Mesenchymal stem cell (in vitro differentiated cells and primary cell): ENCODE data around the gene RAMACL.

ENCODE experiments used
- DNase-seq: peaks from one replicate; pipeline ENCODE4 v3.0.0-alpha.2; 2013
- H2AFZ ChIP-seq: one replicate; pipeline ENCODE4 v1.6.1; 2013; ENCODE audit warnings: low read depth, mild to moderate bottlenecking, control low read depth, inconsistent platforms, low read length, moderate library complexity
- H2AK5ac ChIP-seq: 2 replicates; pipeline ENCODE4 v1.6.1; 2013; ENCODE audit warnings: low read length, moderate library complexity, mild to moderate bottlenecking, inconsistent platforms; ENCODE audit not compliant: severe bottlenecking
- H2BK120ac ChIP-seq: one replicate; pipeline ENCODE4 v1.6.1; 2013; ENCODE audit warnings: low read depth, mild to moderate bottlenecking, inconsistent platforms, low read length, moderate library complexity
- H2BK12ac ChIP-seq, 2 experiments: one replicate each; pipeline ENCODE4 v1.6.1; 2013; ENCODE audit warnings: inconsistent platforms in 2 of 2, low read length in 2 of 2, mild to moderate bottlenecking in 2 of 2, moderate library complexity in 2 of 2, control low read depth in 1 of 2
- H2BK15ac ChIP-seq: one replicate; pipeline ENCODE4 v1.6.1; 2013; ENCODE audit warnings: mild to moderate bottlenecking, low read depth, inconsistent platforms; ENCODE audit not compliant: poor library complexity, severe bottlenecking
- H2BK5ac ChIP-seq: 2 replicates; pipeline ENCODE4 v1.6.1; 2013; ENCODE audit warnings: low read depth, mild to moderate bottlenecking, low read length, control low read depth, inconsistent platforms; ENCODE audit not compliant: poor library complexity, severe bottlenecking
- H3K14ac ChIP-seq, 2 experiments: one replicate each; pipeline ENCODE4 v1.6.1; 2013; ENCODE audit warnings: inconsistent platforms in 2 of 2, low read length in 2 of 2, control low read depth in 1 of 2, mild to moderate bottlenecking in 1 of 2, moderate library complexity in 1 of 2
- H3K18ac ChIP-seq, 2 experiments: one replicate each; pipeline ENCODE4 v1.6.1; 2013; ENCODE audit warnings: inconsistent platforms in 2 of 2, low read length in 2 of 2, control low read depth in 1 of 2, low read depth in 1 of 2, mild to moderate bottlenecking in 1 of 2
- H3K23ac ChIP-seq, 2 experiments: one replicate each; pipeline ENCODE4 v1.6.1; 2013; ENCODE audit warnings: inconsistent platforms in 2 of 2, low read length in 2 of 2, mild to moderate bottlenecking in 2 of 2, moderate library complexity in 2 of 2, control low read depth in 1 of 2
- H3K27ac ChIP-seq: 2 replicates; pipeline ENCODE4 v1.5.1; 2013; ENCODE audit warnings: mild to moderate bottlenecking, moderate library complexity, low read length, control low read depth, inconsistent platforms; ENCODE audit not compliant: poor library complexity, severe bottlenecking
- H3K27me3 ChIP-seq, 2 experiments: 2 replicates each; pipeline versions ENCODE4 v1.6.1 to v1.7.0; 2013; ENCODE audit warnings: low read length in 2 of 2, mild to moderate bottlenecking in 2 of 2, moderate library complexity in 2 of 2, control low read depth in 1 of 2, inconsistent platforms in 1 of 2; ENCODE audit not compliant: control insufficient read depth in 1 of 2, insufficient read depth in 1 of 2
- H3K36me3 ChIP-seq, 2 experiments: 2 replicates each; pipeline versions ENCODE4 v1.6.1 to v1.7.0; 2013; ENCODE audit warnings: low read length in 2 of 2, control low read depth in 1 of 2, inconsistent platforms in 1 of 2, low read depth in 1 of 2, mild to moderate bottlenecking in 1 of 2; ENCODE audit not compliant: insufficient read depth in 2 of 2, control insufficient read depth in 1 of 2
- H3K4ac ChIP-seq, 2 experiments: one replicate each; pipeline ENCODE4 v1.6.1; 2013; ENCODE audit warnings: inconsistent platforms in 2 of 2, low read length in 2 of 2, mild to moderate bottlenecking in 2 of 2, moderate library complexity in 2 of 2, control low read depth in 1 of 2, low read depth in 1 of 2
- H3K4me1 ChIP-seq: 2 replicates; pipeline ENCODE4 v1.6.1; 2013; ENCODE audit warnings: low read depth, low read length, control low read depth; ENCODE audit not compliant: control insufficient read depth, insufficient read depth
- H3K4me2 ChIP-seq: 2 replicates; pipeline ENCODE4 v1.6.1; 2013; ENCODE audit warnings: low read length, mild to moderate bottlenecking, inconsistent platforms; ENCODE audit not compliant: poor library complexity, severe bottlenecking
- H3K4me3 ChIP-seq, 2 experiments: 2 replicates each; pipeline versions ENCODE4 v1.5.1 to v1.7.0; 2013; ENCODE audit warnings: low read length in 2 of 2, mild to moderate bottlenecking in 2 of 2, control low read depth in 1 of 2, low read depth in 1 of 2; ENCODE audit not compliant: insufficient read depth in 1 of 2
- H3K79me1 ChIP-seq: replicated peaks from 2 replicates; pipeline ENCODE4 v1.6.1; 2013; ENCODE audit warnings: mild to moderate bottlenecking, control low read depth, low read length, inconsistent platforms; ENCODE audit not compliant: poor library complexity, severe bottlenecking
- H3K9ac ChIP-seq: 2 replicates; pipeline ENCODE4 v1.7.0; 2013; ENCODE audit warnings: mild to moderate bottlenecking, low read length, moderate library complexity
- H3K9me3 ChIP-seq: 2 replicates; pipeline ENCODE4 v1.7.0; 2013; ENCODE audit warnings: mild to moderate bottlenecking, low read length; ENCODE audit not compliant: control insufficient read depth
- H4K8ac ChIP-seq: one replicate; pipeline ENCODE4 v1.6.1; 2013; ENCODE audit warnings: inconsistent platforms, mild to moderate bottlenecking, low read length, moderate library complexity
- H4K91ac ChIP-seq: one replicate; pipeline ENCODE4 v1.6.1; 2013; ENCODE audit warnings: mild to moderate bottlenecking, low read length, inconsistent platforms
- WGBS: methylation state at CpG from one replicate; pipeline ENCODE4 v1.1.7; 2013; ENCODE audit warnings: mixed read lengths; 5-methylcytosine and 5-hydroxymethylcytosine counted together

Gene RAMACL

DNA sequence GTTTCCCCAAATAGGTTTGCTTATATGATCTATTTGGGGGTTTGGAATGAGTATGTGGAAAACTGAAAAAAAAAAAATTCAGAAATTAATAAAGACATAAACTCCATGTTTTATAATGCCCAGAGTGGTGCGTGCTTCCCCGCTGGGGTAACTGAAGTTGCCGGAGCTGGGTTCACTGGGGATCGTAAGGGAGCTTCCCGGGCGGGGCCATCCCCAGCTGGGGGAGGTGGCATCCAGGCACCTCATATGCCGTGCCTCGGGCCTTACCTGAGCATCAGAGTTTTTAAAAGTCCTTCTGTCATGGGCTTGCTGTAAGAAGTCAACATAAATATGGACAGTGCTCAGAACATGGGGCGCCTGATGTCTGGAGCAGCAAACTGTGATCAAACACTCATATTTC, 17.9 kb upstream of the RAMACL start:
- Histone ChIP-seq H3K27me3 (no peaks in the 10 kb centered on the region), H2AK5ac (no peak overlapping the region), H3K4me1 (no peaks in the 10 kb centered on the region), H3K4ac (no peak overlapping the region), H2BK5ac (no peak overlapping the region), H3K4me2 (no peak overlapping the region), H3K23ac (no peak overlapping the region), H3K79me1 (peaks cover 12% of the 10 kb centered on the region), H2BK15ac (no peak overlapping the region), H3K27ac (no peak overlapping the region), H3K36me3 (peaks cover 0 to 3% of the 10 kb centered on the region in 2 experiments), H3K4me3 (no peak overlapping the region), H2AFZ (no peak overlapping the region), H4K91ac (no peak overlapping the region), H2BK120ac (no peak overlapping the region), H3K9me3 (no peaks in the 10 kb centered on the region), H2BK12ac (no peak overlapping the region), H3K14ac (no peak overlapping the region), H4K8ac (no peak overlapping the region), H3K9ac (no peak overlapping the region), H3K18ac (peak overlapping the region in 1 of 2 experiments; percentile 37)
- 92% methylated on average over 9 of the region's 9 CpGs for WGBS
- no peak for DNase-seq

DNA sequence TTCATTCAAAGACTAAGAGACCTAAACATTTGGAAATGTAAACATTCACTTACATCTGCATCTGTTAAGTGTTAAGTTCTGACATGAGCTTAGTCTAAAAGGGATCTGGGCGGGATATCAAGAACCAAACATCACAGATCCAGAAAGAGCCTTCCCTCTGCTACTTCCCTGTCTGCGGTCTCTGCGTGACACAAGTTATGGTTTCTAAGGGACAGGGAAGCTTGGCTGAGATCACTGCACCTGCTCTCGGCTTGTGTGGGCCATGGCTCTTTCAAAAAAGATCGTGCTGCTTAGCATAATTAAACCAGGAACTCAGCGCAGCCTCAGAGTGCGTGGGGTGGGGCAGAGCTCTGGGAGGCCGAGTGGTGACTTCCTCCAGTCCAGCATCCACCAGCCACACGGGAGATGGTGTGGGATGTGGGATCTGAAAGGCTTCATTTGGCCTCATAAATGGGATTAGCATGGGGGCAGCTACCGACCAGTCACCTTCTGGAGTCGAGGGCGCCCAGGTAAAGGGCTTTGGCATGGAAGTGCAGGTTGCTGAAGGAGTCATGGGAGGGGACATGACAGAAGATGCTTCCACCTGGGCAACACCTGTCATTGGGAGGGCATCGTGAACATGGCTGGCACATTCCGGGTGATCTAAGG, 16.7 kb upstream of the RAMACL start:
- Histone ChIP-seq H2BK15ac (no peak overlapping the region), H3K4me3 (no peak overlapping the region), H3K9ac (no peak overlapping the region), H4K91ac (peak overlapping the region; percentile 1), H3K23ac (no peak overlapping the region), H3K14ac (peak overlapping the region in 1 of 2 experiments; percentile 4), H2BK5ac (no peak overlapping the region), H2BK120ac (no peak overlapping the region), H3K36me3 (peaks cover 0 to 3% of the 10 kb centered on the region in 2 experiments), H2AK5ac (no peak overlapping the region), H4K8ac (no peak overlapping the region), H3K27me3 (no peaks in the 10 kb centered on the region), H3K18ac (peak overlapping the region; percentile 10 to 86), H2BK12ac (peak overlapping the region in 1 of 2 experiments; percentile 57), H3K4ac (peak overlapping the region in 1 of 2 experiments; percentile 19), H3K27ac (no peak overlapping the region), H3K79me1 (peaks cover 9% of the 10 kb centered on the region), H3K4me2 (no peak overlapping the region), H3K4me1 (peaks cover 2% of the 10 kb centered on the region), H3K9me3 (no peaks in the 10 kb centered on the region), H2AFZ (no peak overlapping the region)
- WGBS: 73% methylated on average over 14 of the region's 14 CpGs
- DNase-seq: peak; percentile 74

DNA sequence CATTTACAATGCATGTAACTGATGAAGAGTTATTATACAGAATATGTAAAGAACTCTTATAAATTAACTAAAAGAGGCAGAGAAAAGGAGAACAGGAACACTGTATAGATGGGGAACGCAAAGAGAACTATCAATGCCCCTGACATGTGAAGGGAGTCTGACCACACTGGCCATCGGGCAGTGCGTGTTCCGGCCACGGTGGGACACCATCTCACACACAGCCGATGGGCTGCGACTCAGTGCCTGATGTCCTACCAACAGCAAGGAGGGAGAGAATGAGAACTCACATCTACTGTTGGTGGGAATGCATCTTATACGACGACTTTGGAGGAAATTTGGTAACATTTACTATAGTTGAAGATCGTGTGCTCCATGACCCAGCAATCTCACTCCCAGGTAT, 15.5 kb upstream of the RAMACL start:
- H4K8ac ChIP-seq: no peak overlapping the region
- no peak overlapping the region for H3K4me3 ChIP-seq
- peak overlapping the region; percentile 30 for H2BK15ac ChIP-seq
- H3K9ac ChIP-seq: no peak overlapping the region
- H3K27ac ChIP-seq: no peak overlapping the region
- H3K23ac ChIP-seq: no peak overlapping the region
- peak overlapping the region in 1 of 2 experiments; percentile 53 for H3K14ac ChIP-seq
- WGBS: 98% methylated on average over 10 of the region's 10 CpGs
- no peak overlapping the region for H3K4me2 ChIP-seq
- peaks cover 4% of the 10 kb centered on the region for H3K4me1 ChIP-seq
- H4K91ac ChIP-seq: no peak overlapping the region
- H3K4ac ChIP-seq: no peak overlapping the region
- no peak overlapping the region for H2AFZ ChIP-seq
- peak overlapping the region in 1 of 2 experiments; percentile 89 for H2BK12ac ChIP-seq
- no peak overlapping the region for H2BK5ac ChIP-seq
- no peaks in the 10 kb centered on the region for H3K9me3 ChIP-seq
- no peak overlapping the region for H2AK5ac ChIP-seq
- H3K79me1 ChIP-seq: peaks cover 11% of the 10 kb centered on the region
- H3K27me3 ChIP-seq: no peaks in the 10 kb centered on the region
- peaks cover 0 to 3% of the 10 kb centered on the region in 2 experiments for H3K36me3 ChIP-seq
- no peak for DNase-seq
- H2BK120ac ChIP-seq: no peak overlapping the region
- H3K18ac ChIP-seq: peak overlapping the region in 1 of 2 experiments; percentile 92

DNA sequence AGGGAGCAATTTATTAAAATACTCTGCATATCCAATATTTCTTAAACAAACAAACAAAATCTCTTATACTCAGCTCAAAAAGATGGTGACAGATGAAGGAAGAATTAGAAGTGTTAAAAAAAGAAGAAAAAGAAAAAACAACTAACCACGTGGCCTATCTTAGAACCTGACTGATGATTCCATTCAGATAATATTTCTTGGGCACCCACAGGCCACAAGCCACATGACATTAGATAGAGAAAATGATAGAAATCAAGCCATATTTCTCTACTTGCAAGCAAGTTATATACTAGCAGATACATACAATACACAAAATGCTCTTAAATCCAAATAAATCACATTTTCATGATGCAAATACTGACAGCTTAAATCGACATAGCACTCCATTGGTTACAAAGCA, 14.5 kb upstream of the RAMACL start:
- Histone ChIP-seq H3K9ac (no peak overlapping the region), H3K14ac (no peak overlapping the region), H3K4me3 (no peak overlapping the region), H2BK15ac (no peak overlapping the region), H2BK5ac (no peak overlapping the region), H3K36me3 (peaks cover 0 to 3% of the 10 kb centered on the region in 2 experiments), H2BK120ac (no peak overlapping the region), H4K91ac (no peak overlapping the region), H3K4ac (no peak overlapping the region), H2BK12ac (no peak overlapping the region), H3K18ac (no peak overlapping the region), H3K27ac (no peak overlapping the region), H3K23ac (no peak overlapping the region), H3K79me1 (peaks cover 10% of the 10 kb centered on the region), H3K27me3 (no peaks in the 10 kb centered on the region), H2AFZ (no peak overlapping the region), H3K4me2 (no peak overlapping the region), H3K4me1 (peaks cover 7% of the 10 kb centered on the region), H2AK5ac (no peak overlapping the region), H3K9me3 (no peaks in the 10 kb centered on the region), H4K8ac (no peak overlapping the region)
- DNase-seq: no peak
- WGBS: 100% methylated on average over 1 of the region's 2 CpGs
